ENCODE measurements around the gene BORCS5.
A peak's percentile ranks its signal among the peaks of the same experiment; 100 is the strongest.

The BORCS5 gene

DNA sequence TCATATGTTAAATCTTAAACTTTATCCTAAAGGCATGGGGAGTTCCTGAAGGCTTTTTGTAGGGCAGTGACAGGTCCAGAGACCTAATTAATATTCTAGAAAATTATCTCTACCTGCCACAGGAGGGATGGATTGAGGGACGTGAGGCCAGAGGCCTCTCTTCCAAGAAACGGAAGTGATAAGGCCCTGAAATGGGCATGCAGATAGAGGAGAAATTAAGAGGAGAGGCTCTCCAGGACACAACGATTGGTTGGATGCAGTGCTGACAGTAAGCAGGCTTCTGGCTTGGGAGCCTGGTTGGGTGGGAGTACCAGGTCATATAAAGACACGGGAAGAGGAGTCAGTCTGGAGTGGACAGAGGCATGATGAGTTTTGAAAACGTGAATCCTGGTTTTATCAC, 3.1 kb upstream of the BORCS5 start:
- no peak for DNase-seq

DNA sequence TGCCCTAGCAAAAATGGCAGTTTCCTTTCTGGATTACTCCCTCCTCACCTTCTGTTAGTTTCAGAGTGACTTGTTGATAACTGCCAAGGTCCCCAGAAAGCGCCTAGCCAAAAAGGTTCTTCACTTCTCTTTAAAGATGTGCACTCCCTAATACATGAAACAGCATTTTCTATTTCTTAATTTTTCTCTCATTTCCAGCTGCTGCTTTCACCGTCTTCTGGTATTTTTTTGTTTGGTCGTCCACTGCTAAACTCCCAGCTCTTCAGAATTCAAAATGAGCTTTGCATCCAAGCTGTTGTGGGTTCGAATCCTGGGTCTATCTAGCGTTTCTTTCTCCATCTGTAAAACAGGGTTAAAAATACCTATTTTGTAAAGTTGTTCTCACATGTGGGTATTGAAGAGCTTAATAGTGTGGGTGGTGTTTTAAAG, 397 bp upstream of the BORCS5 start:
- no peak for DNase-seq

DNA sequence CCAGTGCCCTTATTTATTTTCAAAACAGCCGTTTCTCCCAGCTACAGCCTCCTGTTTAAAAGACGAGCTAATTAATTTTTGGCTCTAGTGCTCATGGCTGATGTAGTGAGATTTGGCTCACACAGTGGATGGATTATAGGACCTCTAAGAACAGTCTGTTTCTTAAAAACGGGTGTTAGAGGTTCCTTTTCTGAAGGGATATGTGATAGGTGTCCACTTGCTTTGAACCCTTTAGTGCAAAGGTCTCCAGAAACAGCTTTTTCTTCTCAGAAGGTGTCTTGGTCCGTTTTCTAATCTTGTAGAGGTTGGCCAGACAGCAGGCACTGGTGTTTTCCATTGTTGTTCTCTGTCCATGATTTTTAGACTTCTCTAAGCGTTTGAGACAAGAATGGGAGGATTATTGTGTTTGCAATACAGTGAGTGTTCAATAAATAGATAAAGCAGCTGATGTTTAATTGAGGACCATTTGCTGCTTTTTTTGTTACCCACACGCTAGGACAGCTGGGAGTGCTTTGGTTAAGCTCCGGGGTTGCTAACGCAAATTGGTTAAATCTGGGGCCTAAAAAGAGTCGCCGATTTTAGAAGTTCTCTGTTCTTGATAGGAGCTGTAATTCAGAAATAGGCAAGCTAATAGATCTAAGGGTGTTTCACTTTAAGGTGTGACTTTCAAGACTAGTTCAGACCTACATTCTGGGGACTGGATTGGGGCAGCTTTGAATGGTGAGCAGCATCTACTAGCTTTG, 1.0 kb downstream of the BORCS5 start:
- DNase-seq = no peak

DNA sequence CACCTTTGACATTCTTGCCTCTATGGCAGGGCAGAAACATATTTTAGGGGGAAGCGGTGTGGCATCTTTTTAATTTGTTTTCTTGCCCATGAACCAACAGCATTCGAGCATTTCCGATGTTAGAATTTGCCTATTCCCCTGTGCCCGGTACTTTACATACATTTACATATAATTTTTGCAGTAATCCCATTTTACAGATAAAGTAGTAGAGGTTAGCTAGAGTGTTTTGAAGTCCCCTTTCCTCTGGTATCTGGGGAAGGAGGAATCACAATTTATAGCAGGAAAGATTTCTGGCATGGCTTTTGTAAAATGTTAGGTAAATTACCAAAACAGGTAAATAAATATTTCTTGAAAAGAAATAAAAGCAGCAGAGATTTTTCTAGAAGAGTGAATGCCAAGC, 1.6 kb downstream of the BORCS5 start:
- DNase-seq = no peak

GRCh38 chr12:12364787-12365445, 8.0 kb downstream of the BORCS5 start:
- no peak for DNase-seq

GRCh38 chr12:12365446-12365802, 8.5 kb downstream of the BORCS5 start:
- DNase-seq = no peak

DNA sequence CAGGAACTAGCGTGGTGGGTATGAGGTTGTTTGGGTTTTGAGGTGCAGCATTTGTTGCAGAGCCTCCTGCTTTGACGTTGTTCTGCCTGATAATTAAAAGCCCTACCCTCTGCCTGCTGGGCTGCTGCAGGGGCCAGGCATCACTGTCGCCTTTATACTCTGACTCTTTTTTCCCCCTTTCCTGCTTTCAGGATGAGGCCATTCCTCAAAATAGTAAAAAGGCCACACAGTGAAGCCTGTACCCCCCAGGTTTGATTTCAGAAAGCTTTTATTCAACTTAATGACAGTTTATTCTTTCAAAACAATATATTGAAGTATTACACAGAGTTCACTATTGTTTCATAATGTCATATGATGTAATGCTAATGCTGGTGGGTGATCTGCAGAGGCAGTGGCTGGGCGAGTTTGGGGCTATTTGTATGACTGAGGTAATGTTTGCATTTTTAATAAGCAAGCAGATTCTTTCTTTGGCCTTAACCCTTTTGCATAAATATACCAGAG, 9.1 kb downstream of the BORCS5 start:
- DNase-seq = no peak

- DNase-seq = no peak
Measured at GRCh38 chr12:12366701-12367481, 10.0 kb downstream of the BORCS5 start.

DNA sequence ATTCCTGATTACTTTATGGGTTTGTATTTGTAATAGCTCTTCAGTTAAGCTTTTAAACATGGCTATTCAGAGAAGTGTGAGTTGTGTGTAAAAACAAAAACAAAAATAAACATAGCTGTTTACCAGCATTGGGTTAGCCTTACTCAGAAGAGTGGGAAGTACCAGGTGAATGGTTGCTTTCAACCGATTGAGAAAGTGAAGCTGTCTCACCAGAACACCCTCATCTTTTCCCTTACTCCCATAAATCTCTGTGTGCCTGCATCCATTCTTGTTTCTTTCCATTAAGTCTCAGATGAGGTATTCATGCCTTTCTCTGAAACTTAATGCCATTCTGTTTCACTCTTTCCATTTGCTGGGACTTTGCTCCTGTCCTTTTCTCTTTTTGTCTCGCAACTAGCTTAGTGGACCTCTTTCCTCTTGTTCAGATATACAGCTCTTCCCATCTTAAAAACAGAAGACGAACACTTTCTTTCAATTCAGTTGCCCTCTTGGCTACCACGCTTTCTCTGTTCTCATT, 10.7 kb downstream of the BORCS5 start:
- no peak for DNase-seq

DNA sequence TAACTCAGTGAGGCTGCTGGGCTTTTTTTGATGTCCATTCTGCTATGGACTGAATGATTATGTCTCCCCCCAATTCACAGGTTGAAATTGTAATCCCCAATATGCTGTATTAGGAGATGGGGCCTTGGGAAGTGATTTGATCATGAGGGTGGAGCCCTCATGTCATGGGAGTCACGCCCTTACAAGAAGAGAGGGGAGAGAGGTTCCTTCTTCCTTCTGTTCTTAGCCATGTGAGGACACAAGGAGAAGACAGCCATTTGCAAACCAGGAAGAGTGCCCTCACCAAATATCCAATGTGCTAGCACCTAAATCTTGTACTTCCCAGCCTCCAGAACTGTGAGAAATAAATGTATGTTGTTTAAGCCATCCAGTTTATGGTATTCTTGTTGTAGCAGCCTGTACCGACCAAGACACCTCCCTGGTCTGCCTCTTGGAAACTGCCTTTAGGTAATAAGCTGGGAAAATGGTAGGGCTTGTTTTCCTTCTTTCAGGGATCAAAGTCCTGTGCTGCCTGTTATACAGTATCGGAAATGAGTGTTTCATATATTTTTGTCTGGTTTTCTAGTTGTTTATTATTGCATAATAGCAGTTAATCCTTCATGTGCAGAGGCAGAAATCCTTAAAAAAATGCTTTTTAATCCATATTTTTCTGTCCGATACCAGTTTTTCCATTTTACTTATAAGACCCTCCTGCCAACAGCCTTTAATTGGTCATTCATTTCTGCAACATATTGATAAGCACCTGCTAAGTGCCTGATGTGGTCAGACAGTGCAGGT, 16.3 kb downstream of the BORCS5 start:
- no peak for DNase-seq

- no peak for DNase-seq
Measured at GRCh38 chr12:12376646-12377448, 20.0 kb downstream of the BORCS5 start.

- no peak for DNase-seq
Measured at GRCh38 chr12:12378616-12379015, 21.7 kb downstream of the BORCS5 start.

GRCh38 chr12:12379831-12380730, 23.2 kb downstream of the BORCS5 start:
- no peak for DNase-seq

DNA sequence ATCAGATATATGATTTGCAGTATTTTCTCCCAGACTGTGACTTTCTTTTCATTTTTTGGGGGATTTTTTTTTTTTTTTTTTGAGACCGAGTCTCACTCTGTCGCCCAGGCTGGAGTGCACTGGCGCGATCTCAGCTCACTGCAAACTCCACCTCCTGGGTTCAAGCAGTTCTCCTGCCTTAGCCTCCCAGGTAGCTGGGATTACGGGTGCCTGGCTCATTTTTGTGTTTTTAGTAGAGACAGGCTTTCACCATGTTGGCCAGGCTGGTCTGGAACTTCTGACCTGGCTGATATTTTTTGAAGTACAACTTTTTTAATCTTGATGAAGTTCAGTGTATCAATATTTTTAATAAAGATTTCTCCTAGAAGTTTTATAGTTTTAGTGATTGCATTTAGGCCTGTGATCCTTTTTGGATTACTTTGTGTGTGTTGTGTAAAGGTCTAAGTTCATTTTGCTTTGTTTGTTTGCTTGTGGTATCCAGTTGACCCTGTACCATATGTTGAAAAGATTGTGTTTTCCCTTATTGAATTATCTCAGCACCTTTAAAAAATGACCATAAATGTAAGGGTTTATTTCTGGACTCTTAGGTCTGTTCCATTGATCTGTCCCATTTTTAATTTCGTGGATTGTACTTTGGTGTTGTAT, 24.2 kb downstream of the BORCS5 start:
- DNase-seq = no peak

DNA sequence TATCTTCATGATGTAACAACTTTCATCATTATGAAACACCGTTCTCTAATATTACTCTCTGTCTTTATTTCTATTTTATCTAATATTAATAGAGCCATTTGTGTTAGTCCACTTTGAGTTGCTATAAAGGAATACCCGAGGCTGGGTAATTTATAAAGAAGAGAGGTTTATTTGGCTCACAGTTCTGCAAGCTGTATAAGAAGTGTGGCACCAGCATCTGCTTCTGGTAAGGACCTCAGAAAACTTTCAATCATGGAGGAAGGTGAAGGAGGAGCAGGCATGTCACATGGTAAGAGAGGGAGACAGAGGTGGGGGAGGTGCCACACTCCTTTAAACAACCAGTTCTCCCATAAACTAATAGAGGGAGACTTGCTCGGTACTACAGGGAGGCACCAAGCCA, 25.1 kb downstream of the BORCS5 start:
- DNase-seq = no peak

GRCh38 chr12:12384571-12385340, 27.9 kb downstream of the BORCS5 start:
- DNase-seq = peak; percentile 31

GRCh38 chr12:12387501-12387900, 30.6 kb downstream of the BORCS5 start:
- no peak for DNase-seq

- no peak for DNase-seq
Measured at GRCh38 chr12:12392413-12392812, 35.5 kb downstream of the BORCS5 start.

DNA sequence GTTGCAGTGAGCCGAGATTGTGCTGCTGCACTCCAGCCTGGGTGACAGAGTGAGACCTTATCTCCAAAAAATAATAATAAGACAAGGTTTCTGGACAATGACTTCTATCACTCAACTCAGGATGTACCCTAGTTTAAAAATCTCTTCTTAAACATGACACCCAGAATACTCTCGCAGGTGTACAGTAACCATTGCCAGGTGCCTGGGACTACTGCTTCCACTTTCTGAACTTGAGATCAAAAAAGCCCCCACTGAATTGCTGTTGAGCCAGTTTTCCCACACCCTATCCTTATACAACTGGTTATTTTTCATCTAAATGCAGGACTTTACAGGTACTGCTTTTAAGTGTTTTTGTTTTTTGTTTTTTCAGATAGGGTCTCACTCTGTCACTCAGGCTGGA, 36.3 kb downstream of the BORCS5 start:
- DNase-seq = no peak

All from NK-92 treated with Interleukin-12 subunit alpha and Interleukin-12 subunit beta, amount 100 ng/mL, for 24 hours (cell line).